Endothelial cell of umbilical vein (primary cell): ENCODE measurements around the gene FRK.
A peak's percentile ranks its signal among the peaks of the same experiment; 100 is the strongest.

Experiments
- CTCF ChIP-seq, 2 donors: IDR thresholded peaks; 1 replicate in 1 of 2; 2 replicates in 1 of 2; pipeline ENCODE4 v1.5.1; 2011; ENCODE audit warnings: low read length in 2 of 2, mild to moderate bottlenecking in 2 of 2, moderate library complexity in 2 of 2, control low read depth in 1 of 2, inconsistent platforms in 1 of 2, low read depth in 1 of 2; ENCODE audit not compliant: insufficient read depth in 1 of 2; ENCODE audit errors: extremely low read depth in 1 of 2
- MAX ChIP-seq: IDR thresholded peaks from 2 replicates; pipeline ENCODE4 v1.6.1; 2011; ENCODE audit not compliant: insufficient read depth, insufficient read length
- POLR2A ChIP-seq: IDR thresholded peaks from 2 replicates; pipeline ENCODE4 v1.6.1; 2012; ENCODE audit warnings: low read depth, mild to moderate bottlenecking, control low read depth, low read length
- POLR2AphosphoS5 ChIP-seq: IDR thresholded peaks from 2 replicates; pipeline ENCODE4 v1.6.1; 2012; ENCODE audit warnings: low read depth, mild to moderate bottlenecking, control low read depth, low read length, moderate library complexity; ENCODE audit not compliant: insufficient read depth

- TF ChIP-seq CTCF (IDR thresholded peaks at IDR 0.05; ENCODE audit: extremely low read depth in 1 of 2, insufficient read depth in 1 of 2, low read depth in 1 of 2, low read length in 2 of 2) (peak in 1 of 2 donors; percentile 32), POLR2AphosphoS5 (peak; percentile 75), POLR2A (peak; percentile 63), MAX (no peak)
Observed at GRCh38 chr6:116100419-116101301, 40.0 kb upstream of the FRK start, which contains the start of gene NT5DC1.
